GM18951 (cell line): ENCODE data around the gene OSBPL6.
A peak's percentile ranks its signal among the peaks of the same experiment; 100 is the strongest.

Experiments
- POLR2A ChIP-seq: IDR thresholded peaks from 4 replicates; pipeline ENCODE4 v1.6.1; 2011; ENCODE audit warnings: mild to moderate bottlenecking; ENCODE audit not compliant: insufficient read length, insufficient read depth; ENCODE audit errors: extremely low read depth
- in situ Hi-C: fragments of 300-500 bp; cut with MboI; formaldehyde crosslinking; loops from one replicate; pipeline ENCODE4 v1.12.0; 2022; ENCODE audit warnings: low sequenced_read_pairs, mixed read lengths, inconsistent platforms; ENCODE audit not compliant: unreplicated experiment

OSBPL6 gene

DNA sequence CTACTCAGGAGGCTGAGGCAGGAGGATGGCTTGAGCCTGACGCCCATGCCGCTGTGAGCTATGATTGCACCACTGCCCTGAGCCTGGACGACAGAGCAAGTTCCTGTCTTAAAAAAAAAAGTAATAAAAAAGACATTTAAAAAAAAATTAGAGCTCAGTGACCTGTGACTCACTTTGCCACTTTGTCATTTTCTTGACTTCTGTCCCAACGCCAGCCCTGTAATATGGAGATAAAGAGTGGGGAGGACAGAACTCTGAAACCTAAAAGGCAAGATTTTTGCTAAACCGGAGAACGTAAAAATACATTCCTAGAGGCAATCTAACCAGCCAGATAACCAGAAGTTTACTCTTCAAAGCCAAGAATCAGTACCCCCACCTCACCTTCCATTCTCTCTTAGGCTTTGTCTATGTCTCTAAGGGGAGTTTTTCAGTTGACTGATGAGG, 207.7 kb downstream of the OSBPL6 start:
- in situ Hi-C loops = loop anchor here (25.0 kb wide), 1 partner anchor 290 kb away; the partner anchor contains the start of gene RBM45
- TF ChIP-seq POLR2A = no peak

DNA sequence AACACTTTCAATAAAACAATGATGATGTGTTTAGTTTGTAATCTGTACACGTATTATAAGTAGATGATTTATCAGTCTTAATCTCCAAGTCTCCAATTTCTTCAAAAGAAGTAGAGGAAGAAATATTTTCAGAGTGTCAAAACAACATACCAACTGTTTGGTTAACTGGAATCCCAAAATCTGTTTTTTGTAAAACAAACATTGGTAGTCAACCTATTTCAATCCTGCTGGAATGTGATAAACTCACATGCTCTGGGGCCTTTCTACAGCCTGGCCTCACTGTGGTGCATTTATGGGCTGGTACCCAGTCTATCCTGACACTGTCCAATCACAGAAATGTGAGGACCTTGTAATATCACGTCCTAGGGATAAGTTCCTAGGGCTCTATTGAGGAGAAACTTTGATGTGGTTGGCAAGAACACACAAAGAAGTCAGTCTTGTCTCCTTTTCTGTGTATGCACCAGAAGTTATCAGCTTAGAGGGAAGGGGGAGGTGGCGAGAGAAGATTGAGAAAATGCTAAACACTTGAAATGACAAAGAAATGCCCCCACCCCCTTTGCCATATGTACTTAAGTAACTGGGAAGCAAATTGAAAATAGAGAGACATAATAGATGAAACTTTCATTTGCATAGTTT, 209.5 kb downstream of the OSBPL6 start:
- TF ChIP-seq POLR2A = no peak
- in situ Hi-C loops = loop anchor here (25.0 kb wide), 1 partner anchor 291 kb away; the partner anchor contains the start of gene RBM45

DNA sequence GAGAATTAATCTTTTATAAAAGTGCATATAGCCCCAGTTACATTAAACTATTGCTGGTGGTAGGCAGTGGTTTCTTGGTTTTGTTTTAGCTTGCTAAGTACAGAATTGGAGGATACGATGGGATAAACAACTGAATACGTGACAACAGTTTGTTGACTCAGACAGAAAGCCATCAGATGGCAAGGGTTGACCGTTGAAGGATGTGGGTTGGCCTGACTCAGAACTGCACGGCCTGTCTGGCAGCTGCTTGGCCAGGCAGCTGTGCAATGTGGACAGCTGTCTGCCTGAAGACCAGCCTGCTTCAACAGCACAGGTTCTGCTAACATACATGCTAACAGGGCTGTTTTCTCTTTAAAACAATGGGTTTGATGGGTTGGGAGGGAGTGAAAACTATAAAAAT, 210.1 kb downstream of the OSBPL6 start:
- TF ChIP-seq POLR2A = peak; percentile 19
- in situ Hi-C loops = loop anchor here (25.0 kb wide), 1 partner anchor 292 kb away; the partner anchor contains the start of gene RBM45

DNA sequence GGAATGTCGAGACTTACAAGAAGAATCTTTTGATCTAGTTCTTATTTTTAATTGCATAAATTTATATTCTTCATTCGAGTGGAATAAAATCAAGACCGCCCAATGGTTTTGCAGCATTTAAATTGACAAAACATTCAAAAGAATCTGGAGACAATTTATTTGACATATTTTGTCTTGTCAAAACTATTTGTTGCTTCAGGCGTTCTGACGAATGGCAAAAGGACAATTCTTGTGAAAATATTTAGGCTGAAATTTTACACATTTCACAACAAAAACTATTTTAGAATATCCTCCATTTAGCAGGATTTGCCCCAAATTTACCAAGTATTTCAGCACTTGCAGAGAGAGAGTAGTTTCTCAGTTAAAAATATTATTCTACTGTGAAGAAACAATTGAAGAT, 214.9 kb downstream of the OSBPL6 start:
- TF ChIP-seq POLR2A = no peak
- in situ Hi-C loops = loop anchor here (25.0 kb wide), 1 partner anchor 297 kb away; the partner anchor contains the start of gene RBM45

DNA sequence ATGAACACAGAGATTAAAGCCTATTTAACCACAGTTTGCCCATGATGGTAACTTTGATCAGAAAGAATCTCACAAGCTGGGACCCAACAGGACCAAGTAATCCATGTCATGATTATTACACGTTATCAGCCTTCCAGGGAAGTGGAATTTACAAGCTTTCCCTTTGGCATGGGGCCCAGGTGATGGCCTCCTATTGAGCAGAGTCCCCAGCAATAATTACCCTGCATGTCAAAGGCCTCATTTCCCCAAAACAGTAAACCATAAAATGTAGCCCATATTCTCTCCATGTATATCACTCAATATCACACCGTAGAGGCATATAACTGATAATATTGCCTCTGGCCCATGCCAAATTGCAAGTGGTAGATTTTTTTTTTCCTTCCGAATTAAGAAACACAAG, 217.7 kb downstream of the OSBPL6 start:
- in situ Hi-C loops = loop anchor here (25.0 kb wide), 1 partner anchor 300 kb away; the partner anchor contains the start of gene RBM45
- no peak for TF ChIP-seq POLR2A

DNA sequence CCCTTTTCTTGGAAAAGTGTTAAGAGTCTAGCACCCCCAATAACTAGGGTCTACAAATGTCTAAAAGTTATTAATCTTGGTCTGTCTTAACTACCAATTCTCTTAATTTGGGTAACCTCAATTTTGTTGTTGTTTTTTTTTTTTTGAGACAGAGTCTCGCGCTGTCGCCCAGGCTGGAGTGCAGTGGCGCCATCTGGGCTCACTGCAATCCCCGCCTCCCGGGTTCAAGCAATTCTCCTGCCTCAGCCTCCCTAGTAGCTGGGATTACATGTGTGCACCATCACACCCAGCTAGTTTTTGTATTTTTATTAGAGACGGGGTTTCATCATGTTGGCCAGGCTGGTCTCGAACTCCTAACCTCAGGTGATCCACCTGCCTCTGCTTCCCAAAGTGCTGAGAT, 218.1 kb downstream of the OSBPL6 start:
- in situ Hi-C loops = loop anchor here (25.0 kb wide), 1 partner anchor 300 kb away; the partner anchor contains the start of gene RBM45

DNA sequence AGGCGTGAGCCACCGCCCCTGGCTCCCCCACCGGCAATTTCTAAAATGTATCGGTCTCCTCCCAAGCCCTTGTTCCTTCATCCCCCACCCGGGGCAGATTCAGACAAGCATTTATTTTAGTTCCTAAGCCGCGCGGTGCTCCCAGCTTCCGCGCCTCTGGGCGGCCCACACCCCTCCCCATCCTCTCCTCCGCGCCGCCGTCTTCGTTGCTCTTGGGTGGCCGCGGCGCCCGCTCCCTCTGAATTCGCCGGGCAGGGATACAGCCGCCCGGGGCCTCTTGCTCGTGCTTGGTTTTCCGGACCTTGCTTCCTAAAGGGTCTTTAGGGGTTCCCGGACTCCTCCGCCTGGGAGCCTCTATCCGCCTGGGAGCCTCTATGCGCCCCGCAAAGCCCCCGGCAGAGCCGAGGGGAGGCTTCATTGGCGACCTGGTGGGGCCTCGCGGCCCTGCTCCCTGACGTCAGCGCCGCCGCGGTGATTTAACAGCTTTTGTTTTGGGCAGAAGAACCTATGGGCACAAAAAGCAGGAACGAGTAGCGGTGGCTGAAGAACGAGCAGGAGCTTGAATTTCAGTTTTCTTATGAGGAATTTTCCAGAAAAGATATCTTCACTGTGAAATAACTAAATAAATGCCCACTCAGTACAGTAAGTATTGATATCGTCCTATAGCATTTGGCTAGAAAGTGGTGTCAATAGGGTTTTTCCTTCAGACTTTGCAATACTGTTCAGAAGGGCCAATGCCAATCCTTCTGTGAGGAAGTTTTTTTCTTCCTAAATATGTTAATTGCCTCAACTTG, 219.4 kb downstream of the OSBPL6 start:
- in situ Hi-C loops = loop anchor here (25.0 kb wide), 1 partner anchor 301 kb away; the partner anchor contains the start of gene RBM45
- TF ChIP-seq POLR2A = peak; percentile 71

DNA sequence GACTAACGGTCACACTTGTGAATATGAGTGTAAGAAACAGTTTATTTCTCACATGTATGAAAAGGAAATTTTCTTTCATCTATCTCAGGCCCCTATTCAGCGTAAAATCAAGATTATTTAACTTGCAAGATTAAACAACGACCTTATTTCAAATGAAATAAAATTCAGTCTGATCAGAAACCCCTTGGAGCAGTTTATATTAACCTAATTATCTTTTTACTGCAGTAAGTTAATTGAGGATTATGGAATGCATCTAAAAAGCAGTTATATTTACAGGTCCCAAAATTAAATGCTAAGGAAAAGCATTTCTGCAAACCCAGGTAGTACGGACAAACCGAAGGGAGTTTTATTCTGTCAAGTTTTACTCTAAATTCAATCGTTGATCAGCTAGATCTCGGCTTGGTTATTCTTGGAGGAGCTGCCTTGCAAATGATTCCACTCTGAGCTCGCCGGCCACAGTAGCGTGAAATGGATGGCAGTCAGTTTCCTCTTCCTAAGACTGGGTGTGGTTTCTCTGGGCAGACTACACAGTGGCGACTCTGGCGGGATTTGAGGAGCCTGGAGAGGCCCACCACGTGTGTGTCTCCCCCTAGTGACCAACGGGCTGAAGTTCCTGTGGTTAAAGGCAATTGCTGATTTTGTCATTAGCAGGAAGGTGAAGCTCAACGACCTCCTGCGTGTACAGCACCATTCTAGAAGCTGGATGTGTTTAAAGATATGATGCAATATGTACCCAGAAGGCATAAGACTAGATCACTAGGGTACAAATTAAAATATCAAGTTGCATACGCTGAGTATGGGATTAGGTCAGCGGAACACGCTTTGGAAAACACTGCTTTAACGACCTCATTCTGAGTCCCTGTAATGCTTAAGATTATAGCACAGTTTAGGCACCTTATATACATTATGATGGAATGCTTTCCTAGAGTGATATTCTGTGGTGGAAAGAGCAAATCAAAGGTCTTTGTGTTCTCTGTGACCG, 220.2 kb downstream of the OSBPL6 start:
- in situ Hi-C loops = loop anchor here (25.0 kb wide), 1 partner anchor 302 kb away; the partner anchor contains the start of gene RBM45
- peak; percentile 67 for TF ChIP-seq POLR2A

DNA sequence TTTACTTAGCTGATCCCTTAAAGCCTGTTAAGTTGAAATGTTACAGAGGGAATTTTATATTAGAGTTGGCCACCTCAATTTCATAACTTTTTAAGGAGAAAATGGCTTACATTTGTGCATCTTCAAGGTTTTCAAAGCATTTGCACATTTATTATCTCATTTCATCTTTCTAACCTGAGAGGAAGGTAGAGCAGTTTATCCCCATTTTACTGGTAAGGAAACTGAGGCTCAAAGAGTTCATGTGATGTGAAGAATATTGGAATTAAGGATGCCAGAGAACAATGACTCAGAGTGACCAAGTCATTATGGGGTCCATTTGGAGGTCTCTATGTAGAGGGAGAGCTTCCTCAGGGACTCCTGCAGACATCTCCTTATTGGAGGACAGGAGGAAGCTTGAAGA, 221.7 kb downstream of the OSBPL6 start:
- no peak for TF ChIP-seq POLR2A
- in situ Hi-C loops = loop anchor here (25.0 kb wide), 1 partner anchor 304 kb away; the partner anchor contains the start of gene RBM45

DNA sequence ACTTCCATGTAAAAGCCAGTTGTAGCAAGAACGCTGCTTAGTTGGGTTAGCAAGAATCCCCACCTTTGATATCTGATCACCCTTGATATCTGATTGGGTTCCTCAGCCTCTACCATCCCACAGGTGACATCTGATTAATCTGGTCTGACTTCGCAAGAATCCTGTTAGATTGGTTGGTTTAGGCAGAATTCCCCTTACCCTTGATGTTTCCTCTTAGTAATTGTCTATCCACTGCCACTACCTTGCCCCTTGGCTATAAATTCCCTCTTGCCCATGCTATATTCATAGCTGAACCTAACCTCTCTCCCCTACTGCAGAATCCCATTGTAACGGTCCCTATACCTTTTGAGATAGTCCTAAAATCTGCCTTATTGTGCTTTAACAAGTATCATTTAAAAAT, 223.6 kb downstream of the OSBPL6 start:
- in situ Hi-C loops = loop anchor here (25.0 kb wide), 1 partner anchor 306 kb away; the partner anchor contains the start of gene RBM45
- TF ChIP-seq POLR2A = no peak

DNA sequence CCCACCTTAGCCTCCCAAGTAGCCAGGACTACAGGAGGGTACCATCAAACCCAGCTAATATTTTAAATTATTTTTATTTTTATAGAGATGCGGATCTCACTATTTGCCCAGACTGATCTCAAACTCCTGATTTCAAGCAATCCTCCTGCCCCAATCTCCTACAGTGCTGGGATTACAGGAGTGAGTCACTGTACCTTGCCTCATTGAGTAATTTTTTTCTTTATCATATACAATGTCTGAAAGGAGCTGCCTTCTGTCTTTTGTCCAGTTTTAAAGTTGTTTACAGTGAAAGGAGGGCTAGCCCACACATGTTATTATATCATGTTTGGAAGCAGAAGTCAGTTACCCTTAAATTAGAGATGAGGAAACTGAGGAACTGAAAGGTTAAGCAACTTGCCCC, 224.1 kb downstream of the OSBPL6 start:
- no peak for TF ChIP-seq POLR2A
- in situ Hi-C loops = loop anchor here (25.0 kb wide), 1 partner anchor 306 kb away; the partner anchor contains the start of gene RBM45

DNA sequence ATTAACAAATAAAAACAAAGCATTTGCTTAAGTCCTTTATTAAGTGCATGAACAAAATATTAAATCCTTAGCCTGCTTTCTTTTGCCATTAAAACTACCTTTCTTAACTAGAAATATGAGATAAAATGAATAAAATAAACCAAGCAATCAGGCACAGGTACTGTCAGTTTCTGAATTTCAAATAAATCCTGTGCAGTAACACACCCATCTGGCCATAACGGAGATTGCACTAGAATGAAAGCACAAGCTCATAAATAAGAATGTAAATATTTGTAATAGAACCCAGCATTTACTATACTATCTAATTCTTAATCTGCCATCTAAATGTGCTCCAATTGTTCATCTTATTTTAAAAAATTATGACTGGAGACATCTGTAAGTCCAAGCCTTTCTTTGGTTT, 224.8 kb downstream of the OSBPL6 start:
- no peak for TF ChIP-seq POLR2A
- in situ Hi-C loops = loop anchor here (25.0 kb wide), 1 partner anchor 307 kb away; the partner anchor contains the start of gene RBM45
